Activated CD8-positive, alpha-beta memory T cell treated with anti-CD3 and anti-CD28 coated beads for 4 hours (primary cell): Measurements from ENCODE around the gene FAAP20.

ENCODE experiments used
- DNase-seq, 2 donors: peaks; one replicate each; pipeline ENCODE4 v3.0.0-alpha.2; 2020; ENCODE audit warnings: low read depth in 2 of 2

The FAAP20 gene

GRCh38 chr1:2194898-2195673, 514 bp upstream of the FAAP20 start:
- DNase-seq, result peak; percentile 64 to 76

DNA sequence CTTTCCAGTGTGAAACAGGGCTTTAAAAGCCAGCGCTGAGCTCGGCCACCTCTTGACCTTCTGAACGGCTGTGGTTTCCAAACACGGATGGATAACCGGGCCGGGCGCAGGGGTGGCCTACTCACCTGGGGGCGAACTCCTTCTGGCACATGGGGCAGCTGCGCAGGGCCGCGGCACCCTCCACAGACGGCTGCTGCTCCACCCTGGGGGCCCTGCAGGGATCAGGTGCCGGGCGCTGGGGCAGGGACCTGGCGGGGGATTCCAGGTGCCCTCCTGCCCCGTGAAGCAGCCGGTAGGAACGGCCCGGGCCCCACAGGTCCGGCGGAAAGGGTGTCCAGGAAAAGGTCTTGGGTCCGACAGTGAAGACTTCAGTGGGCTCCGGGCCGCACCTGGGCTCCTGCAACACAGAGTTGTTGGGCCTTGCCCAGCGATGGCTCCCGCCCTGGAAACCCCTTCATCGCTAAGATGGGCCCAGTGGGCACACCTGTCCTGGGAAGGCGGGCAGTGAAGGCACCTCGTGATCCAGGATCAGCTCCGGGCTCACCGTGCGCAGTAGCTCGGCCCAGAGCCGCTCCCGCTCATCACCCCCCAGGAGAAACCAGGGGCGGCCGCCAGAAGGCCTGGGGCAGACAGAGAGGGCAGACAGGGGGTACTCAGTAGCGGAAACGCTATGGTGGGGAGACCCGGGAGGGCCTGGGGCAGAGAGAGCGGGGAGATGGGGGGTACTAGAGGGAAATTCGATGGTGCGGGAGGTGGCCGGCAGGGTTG, 874 bp downstream of the FAAP20 start:
- no peak for DNase-seq

- no peak for DNase-seq
Measured at GRCh38 chr1:2192031-2192995, 2.3 kb downstream of the FAAP20 start.

GRCh38 chr1:2190491-2190976, 4.0 kb downstream of the FAAP20 start:
- no peak for DNase-seq

DNA sequence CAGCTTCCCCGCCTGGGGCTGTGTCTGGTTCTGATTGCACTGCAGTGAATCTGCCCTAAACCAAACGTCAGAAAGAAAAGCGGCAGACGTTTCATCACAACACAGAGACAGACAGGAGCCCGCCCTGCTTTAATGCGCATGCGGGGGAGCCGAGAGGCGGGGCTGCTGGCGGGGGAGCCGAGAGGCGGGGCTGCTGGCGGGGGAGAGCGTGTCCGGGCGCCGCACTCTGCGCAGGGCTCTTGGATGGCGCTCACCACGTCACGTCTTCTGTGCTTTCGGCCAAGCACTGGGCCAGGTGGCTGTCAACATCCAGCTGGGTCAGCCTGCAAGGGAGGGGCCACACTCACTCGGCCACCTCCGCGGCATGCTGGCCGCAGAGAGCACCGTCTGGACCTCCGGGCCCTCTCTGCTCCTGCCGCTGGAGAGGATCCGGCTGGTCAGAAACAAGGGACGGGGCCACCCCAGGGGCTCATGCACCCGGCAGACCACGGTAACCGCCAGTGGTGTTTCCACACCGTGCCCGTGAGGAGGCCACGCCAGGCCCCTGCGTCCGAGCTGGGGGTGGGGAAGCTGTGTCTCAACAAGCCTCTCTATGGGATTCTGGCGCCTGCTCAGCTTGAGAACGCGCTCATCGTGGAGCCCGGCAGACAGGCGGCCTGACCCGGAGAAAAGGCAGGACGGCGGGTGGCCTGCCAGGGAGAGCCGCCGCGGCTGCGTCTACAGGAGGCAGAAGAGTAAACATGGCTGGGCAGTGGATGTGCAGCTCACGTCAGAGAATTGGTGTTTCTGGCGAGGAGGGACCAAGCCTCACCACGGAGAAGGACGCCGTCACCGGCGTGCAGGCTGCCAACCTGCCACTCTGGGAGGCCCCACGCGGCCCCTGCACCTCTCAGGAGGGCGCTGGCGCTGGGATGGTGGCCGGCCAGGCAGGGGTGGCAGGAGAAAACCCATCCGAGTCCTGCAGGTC, 4.8 kb downstream of the FAAP20 start:
- DNase-seq, result peak; percentile 72 to 82

- DNase-seq, result no peak
Measured at GRCh38 chr1:2188336-2188735, 6.2 kb downstream of the FAAP20 start.

DNA sequence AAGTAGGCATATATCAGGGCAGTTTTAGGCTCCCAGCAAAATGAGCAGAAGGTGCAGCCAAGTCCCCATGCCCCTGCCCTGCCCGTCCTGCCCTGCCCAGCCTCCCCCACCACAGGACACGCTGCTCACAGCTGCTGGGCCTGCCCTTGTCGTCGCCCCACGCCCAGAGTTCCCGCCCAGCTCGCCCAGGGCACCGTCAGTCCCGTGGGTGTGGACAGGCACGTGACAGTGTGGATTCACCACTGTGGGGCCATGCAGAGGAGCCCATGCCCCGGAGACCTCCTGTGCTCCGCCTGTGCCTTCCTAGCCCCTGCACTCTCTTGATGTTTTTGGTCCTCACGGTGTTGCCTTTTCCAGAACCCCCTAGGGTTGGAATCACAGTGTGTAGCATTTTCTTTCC, 7.0 kb downstream of the FAAP20 start:
- DNase-seq, result no peak

DNA sequence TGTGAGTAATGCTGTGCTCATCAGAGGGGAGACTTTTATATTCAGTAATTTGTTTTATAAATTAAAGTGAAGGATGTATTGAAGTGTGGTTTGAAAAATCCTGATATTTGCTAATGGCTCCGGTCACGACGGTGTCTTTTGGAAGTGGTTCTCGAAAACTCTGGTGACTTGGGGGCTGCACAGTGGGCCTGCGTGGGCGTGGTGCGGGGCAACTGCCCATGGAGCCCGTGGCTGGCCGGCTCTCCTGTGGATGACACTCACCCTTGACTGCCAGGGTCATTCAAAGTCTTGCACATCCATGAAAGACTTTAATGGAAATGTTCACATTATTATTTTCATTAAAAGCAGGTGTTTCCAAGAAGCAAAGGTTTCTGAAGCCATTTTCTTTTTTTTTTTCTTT, 7.7 kb downstream of the FAAP20 start:
- DNase-seq, result no peak

GRCh38 chr1:2185880-2186855, 8.4 kb downstream of the FAAP20 start:
- no peak for DNase-seq

DNA sequence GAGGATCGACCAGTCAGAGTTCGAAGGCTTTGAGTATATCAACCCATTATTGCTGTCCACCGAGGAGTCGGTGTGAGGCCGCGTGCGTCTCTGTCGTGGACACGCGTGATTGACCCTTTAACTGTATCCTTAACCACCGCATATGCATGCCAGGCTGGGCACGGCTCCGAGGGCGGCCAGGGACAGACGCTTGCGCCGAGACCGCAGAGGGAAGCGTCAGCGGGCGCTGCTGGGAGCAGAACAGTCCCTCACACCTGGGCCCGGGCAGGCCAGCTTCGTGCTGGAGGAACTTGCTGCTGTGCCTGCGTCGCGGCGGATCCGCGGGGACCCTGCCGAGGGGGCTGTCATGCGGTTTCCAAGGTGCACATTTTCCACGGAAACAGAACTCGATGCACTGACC, 9.6 kb downstream of the FAAP20 start:
- no peak for DNase-seq

GRCh38 chr1:2184531-2184930, 10.0 kb downstream of the FAAP20 start:
- DNase-seq, result no peak

DNA sequence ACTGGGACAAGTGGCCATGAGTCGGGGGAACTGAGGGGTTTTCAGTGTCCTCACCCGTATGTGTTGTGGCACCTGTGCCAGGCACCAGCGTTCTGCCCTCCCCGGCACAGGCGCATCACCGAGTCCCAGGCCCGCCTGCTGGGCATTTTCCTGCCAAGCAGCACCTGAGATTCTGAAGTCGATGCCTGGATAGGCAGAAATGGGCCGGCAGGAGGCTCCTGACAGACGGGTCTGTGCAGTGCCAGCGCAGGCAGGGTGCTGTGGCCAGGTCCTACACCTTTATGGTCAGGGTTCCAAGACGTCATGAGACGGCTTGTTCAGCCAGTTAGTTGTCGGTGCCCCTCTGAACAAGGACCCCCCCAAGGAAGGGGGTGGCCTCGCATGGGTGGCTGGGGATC, 10.6 kb downstream of the FAAP20 start:
- no peak for DNase-seq

DNA sequence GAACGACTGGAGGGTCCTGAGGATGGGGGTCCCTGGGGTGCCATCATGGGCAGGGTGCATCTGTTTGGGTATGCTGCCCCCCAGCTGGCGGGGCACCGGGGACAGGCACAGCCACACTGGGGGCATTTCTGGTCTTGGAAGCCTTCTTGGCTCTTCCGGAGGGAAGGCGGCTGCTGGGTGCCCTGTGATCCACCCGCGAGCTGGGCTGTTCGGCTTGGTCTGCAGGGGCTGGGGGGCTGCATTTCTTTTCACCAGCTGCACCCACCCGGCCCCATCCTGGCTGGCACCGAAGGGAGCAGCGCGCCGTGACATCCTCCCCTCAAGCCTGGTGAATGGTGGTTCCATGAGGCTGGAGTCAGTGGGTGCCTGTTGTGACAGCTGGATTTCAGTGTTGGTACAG, 12.2 kb downstream of the FAAP20 start:
- no peak for DNase-seq

DNA sequence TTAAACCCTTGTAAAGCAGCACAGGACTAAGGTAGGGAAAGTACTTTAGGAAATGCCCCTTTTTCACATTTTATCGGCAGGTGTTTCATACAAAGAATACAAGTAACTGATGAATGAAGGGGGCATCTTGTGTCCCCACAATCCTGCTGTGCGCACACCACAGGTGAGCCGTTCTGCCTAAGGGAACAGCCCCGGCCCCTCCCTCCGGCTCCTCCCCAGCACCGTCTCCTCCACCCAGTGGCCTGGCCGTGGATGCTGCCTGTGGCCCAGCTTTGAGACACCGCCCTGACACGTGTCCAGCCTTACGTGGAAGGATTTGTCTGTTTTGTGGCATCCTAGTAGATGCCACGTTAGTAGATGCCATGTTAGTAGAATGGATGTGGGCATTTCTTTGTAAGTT, 12.8 kb downstream of the FAAP20 start:
- no peak for DNase-seq

DNA sequence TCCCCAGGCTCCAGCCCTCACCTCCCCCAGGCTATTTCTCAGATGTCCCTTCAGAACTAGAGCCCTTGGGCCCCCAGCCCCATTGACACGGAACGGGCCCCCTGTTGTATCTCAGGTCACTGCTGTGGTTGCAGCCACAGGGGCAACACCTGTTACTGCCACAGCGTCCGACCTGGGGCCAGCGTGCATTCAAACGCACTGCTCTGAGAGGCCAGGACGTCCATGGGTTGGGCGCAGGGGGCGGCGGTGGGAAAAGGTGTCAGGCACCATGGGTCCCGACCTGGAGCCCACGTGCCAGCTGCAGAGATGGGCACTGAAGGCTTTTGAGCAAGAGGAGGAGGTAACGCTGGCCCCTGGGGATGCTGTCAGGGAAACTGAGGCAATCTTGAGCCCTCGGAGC, 13.3 kb downstream of the FAAP20 start:
- DNase-seq, result no peak

DNA sequence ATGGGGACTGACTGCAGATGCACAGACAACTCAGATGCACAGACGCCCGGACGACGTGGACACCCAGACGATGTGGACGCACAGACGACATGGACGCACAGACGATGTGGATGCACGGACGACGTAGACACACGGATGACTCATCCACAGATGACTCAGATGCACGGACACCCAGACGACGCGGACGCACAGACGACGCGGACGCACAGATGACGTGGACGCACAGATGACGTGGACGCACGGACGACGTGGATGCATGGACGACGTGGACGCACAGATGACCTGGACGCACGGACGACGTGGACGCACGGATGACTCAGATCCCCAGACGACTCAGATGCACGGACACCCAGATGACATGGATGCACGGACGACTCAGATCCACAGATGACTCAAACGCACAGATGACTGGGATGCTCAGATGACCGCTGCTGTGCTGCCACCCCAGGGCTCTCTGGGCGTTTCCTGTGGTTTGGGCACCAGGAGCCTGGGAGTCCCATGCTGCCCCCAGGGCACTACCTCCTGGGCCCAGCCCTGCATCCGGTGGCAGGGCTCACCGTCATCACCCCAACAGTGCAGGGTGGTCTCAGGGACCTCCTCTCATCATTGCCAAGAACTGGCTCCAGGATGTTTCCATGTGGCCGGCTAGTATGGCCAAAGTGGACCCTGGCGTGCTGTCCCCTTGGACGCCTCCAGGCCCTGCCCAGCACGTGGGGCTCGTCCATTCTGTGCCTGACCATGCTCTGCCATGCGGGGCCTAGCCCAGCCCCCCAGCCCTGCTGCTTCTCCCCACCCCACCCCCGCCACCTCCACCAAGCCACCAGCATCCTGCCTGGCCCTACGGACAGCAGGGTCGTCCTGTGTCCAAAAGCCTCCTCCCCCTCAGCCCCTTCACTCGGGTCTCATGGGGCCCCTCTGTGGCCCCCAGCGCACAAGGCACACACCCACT, 14.0 kb downstream of the FAAP20 start:
- DNase-seq, result no peak

- no peak for DNase-seq
Measured at GRCh38 chr1:2179283-2180013, 15.1 kb downstream of the FAAP20 start.

DNA sequence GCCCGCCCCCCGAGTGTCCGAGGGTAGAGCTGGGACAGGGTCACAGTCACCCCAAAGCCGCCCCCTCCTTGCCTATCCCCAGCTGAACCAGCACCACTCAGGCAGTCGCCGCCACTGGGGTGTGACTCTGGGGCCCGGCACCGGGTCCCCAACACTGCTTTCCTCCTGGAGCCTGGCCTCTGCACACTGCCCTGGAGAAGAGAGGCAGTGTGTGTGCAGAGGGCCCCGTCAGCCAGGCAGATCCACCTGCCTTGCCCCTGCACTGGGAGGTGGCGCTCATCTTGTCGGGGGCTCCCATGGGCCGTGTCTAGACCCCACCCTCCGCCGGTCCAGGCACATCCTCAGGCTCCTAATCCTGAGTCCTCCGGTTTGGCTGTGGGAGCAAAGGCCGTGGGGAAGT, 15.7 kb downstream of the FAAP20 start:
- no peak for DNase-seq
